ENCODE data around the gene SHC2.
"Not testable (repeated sequence)": the region's sequence is repeated elsewhere in the genome, so short reads cannot be mapped to it uniquely, and the experiment has no call there.

The SHC2 gene

DNA sequence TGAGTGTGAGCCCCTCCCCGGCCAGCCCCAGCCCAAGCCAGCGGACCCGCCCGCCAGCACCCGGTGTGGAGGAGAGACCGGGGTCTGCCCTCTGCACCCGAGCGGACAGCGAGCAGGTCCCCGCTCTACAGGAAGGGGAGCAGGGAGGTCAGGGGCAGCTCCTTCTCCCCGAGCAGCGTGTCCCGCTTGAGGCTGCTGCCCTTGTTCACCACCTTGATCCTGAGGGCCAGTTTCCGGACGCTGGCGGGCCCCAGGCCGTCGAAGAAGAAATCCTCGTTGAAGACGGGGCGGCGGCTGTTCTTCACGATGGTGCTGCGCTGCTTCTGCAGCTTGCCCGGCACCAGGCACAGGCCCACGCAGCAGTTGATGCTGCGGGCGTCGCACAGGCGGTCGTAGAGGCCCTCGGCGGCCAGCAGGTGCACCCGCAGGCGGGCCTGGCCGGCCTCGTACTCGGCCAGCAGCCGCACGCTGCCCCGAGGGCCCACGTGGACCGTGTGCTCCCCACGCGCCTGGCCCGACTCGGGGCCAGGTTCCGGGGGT lies 53.8 kb downstream of the SHC2 start:
- no peak for DNase-seq (ENCODE audit: low spot score)

DNA sequence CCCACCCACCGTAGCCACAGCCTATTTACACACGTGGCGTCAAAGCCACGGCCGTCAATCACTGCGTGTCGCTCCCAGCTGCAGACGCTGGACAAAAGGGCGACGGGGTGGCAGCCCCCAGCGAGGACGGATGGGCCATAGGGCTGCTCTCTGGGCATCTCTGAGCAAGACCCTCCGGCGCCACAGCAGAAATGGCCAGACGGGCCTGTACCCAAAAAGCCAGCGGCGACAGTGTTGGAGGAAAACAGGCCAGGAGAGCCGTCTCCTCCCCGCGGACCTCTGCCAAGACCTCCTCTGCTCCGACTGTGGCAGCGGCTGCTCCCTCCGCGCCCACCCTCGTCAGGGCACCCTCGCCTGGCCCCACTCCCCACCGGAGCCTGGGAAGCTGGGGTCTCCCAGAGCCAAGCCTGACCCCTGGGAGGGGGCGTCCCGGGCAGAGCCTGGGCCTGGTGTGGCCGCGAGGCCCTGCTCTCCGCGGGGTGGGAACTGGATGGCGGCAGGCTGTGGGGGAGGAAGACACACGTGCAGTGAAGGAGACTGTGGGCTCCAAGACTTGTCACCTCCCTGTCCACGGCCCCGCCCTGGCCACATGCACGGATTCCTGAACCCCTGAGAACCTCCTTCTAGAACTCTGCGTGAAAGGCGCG lies 54.6 kb downstream of the SHC2 start:
- DNase-seq (ENCODE audit: low spot score): no peak

- DNase-seq (ENCODE audit: low spot score): no peak
These were observed 55.5 kb downstream of the SHC2 start for GRCh38 chr19:405121-405965.

DNA sequence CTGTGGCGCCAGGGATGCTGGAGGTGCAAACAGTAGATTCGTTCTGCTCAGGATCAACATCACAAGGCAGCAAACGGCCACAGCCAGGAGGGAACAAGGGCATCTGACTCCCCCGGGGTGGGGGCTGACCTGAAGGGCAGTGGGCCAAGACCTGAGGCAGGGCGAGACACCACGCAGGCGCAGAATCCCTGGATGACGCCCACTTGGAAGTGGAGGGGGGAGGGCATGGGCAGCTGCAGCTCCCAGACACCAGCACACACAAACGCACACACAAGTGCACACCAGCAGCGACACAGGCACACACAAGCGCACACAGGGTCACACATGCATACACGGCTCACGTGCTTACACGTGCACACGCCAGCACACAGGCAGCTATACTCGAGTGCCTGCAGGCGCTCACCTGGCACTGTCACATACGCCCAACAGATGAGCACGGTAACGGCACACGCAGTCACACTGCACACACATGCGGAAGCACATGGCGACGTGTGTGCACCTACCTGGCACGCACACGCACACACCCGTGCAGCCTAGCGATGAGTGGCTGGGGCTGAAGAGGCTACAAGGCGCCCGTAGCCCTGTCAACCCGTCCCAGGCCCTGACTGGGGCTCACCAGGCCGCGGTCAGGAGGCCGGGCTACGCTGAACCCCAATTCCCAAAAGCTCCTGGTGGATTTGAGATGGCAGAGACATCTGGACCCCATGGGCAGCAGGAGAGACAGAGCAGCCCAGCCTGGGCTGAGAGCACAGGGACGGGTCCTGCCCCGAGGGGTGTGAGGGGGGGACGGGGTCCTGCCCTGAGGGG lies 57.4 kb downstream of the SHC2 start:
- DNase-seq (ENCODE audit: low spot score): no peak

- no peak for DNase-seq (ENCODE audit: low spot score)
These were observed 58.0 kb downstream of the SHC2 start for GRCh38 chr19:402786-403185.

DNA sequence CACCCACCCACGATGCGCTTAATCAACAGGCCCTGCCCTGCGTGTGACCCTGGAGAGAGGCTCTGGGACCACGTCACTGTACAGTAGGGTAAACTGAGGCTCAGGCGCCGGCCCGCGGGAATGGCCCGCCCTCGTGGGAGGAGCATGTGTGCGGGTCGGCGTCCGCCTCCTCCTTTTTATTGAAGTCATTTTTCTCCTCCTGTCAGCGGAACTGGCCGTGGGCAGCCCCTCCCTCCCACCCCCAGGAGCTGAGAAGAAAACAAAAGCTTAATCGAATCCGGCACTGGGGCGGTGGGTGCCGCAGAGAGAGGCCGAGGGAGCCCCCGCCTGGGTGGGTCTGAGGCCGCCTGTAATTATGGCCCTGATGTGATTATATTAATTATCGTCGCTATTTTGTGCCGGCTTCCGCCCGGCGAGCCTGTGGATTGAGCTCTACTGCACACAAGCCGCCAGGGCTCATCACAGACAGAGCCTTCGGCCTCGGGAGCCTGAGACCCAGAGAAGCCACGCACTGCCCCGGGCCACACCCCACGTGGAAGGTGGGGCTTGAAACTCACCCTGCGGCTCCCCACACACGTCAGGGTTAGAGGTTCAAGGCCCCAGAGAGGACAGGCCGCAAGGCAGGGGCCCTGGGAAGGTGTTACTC lies 58.8 kb downstream of the SHC2 start:
- no peak for DNase-seq (ENCODE audit: low spot score)

GRCh38 chr19:400976-401865 lies 59.6 kb downstream of the SHC2 start:
- DNase-seq (ENCODE audit: low spot score): no peak

- DNase-seq (ENCODE audit: low spot score): no peak
These were observed 61.5 kb downstream of the SHC2 start for GRCh38 chr19:399370-399769.

GRCh38 chr19:398719-399118 lies 62.1 kb downstream of the SHC2 start:
- DNase-seq (ENCODE audit: low spot score): no peak

DNA sequence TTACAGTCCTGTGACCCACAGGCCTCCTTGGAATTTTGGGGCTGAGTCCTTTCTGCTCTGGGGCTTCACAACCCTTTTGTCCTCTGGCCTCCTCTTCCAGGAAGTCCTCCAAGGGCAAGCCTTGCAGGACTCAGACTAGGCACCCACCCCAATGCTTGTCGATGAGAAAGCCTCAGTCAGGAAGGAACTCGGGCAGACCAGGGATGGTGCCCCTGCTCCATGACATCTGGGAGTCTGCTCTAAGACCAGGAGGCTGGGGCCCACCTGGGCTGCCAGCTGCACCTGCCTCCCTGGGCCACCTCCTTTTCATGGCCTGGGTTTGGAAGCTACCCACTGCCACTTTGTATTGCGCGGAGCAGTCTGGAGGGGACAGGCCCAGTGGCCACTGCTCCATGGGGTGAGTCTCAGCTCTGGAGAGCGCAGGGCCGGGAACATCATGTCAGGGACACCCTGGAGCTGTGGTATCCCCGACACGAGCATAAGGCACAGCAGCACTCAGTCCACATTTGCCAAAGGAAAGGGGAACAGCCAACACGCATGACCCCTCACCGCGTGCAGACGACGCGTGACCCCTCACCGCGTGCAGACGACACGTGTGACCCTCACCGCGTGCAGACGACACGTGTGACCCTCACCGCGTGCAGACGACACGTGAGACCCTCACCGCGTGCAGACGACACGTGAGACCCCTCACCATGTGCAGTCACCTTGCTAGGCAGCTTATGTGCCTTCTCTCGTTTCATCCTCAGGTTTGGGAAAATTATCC lies 62.7 kb downstream of the SHC2 start:
- no peak for DNase-seq (ENCODE audit: low spot score)

- no peak for DNase-seq (ENCODE audit: low spot score)
These were observed 63.5 kb downstream of the SHC2 start for GRCh38 chr19:397321-397720.

DNA sequence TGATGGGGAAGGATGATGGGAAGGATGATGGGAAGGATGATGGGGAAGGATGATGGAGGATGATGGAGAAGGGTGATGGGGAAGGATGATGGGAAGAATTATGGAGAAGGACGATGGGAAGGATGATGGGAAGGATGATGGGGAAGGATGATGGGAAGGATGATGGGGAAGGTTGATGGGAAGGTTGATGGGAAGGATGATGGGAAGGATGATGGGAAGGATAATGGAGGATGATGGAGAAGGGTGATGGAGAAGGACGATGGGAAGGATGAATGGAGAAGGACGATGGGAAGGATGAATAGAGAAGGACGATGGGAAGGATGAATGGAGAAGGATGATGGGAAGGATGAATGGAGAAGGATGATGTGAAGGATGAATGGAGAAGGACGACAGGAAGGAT lies 65.4 kb downstream of the SHC2 start:
- DNase-seq (ENCODE audit: low spot score): no peak

DNA sequence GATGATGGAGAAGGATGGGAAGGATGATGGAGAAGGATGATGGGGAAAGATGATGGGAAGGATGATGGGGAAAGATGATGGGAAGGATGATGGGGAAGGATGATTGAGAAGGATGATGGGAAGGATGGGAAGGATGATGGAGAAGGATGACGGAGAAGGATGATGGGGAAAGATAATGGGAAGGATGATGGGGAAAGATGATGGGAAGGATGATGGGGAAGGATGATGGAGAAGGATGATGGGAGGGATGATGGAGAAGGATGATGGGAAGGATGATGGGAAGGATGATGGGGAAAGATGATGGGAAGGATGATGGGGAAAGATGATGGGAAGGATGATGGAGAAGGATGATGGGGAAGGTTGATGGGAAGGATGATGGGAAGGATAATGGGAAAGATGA lies 66.0 kb downstream of the SHC2 start:
- not testable (repeated sequence) for DNase-seq (ENCODE audit: low spot score)

GRCh38 chr19:393560-393959 lies 67.3 kb downstream of the SHC2 start:
- not testable (repeated sequence) for DNase-seq (ENCODE audit: low spot score)

DNA sequence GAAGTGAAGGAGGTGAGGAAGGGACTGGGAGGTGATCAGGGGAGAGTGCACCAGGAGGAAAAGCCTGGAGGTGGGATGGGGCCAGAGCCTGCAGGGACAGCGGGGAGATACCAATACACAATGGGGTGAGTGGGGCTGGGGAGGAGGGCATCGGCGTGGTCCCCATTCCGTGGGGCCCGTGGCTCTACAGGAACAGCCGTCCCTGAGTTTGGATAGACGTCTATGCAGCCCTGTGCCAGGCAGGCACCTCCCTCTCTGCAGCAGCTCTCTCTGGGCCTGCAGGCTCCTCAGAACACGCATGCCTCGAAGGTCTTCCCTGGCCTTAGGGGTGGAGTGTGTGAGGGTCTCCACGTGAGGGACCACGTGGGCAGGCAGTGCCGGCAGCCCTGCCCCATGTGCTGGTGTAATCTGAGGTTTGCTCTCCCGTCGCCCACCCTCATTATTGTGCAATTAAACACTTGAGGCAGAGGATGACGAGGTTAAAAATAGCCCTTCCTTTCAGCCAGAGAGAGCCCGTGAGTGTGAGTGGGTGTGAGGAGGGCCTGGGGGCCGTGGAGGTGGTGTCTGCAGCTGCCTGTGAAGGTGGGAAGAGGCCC lies 68.4 kb downstream of the SHC2 start:
- DNase-seq (ENCODE audit: low spot score): no peak

- no peak for DNase-seq (ENCODE audit: low spot score)
These were observed 69.0 kb downstream of the SHC2 start for GRCh38 chr19:391726-392374.

- DNase-seq (ENCODE audit: low spot score): no peak
These were observed 69.7 kb downstream of the SHC2 start for GRCh38 chr19:391207-391557.

- no peak for DNase-seq (ENCODE audit: low spot score)
These were observed 70.2 kb downstream of the SHC2 start for GRCh38 chr19:390386-391206.

GRCh38 chr19:389935-390289 lies 70.9 kb downstream of the SHC2 start:
- DNase-seq (ENCODE audit: low spot score): no peak

Data from pons (tissue), 1 donor.